Gastrocnemius medialis (tissue), 4 donors: ENCODE data around the gene OR6M1. TPM values are rescaled to one million over a fixed set of nuclear protein-coding genes. Genes with fewer than 3 reads are reported as not detected.

Experiments
- ATAC-seq, 2 donors: fragments of 150-250 bp; one replicate each; pipeline ENCODE4 v1.9.1; 2016
- DNase-seq, 2 donors: peaks; one replicate each; pipeline ENCODE4 v3.0.0-alpha.2; 2019
- H3K27ac ChIP-seq, 4 donors: fragments of 200-600 bp; sonication (generic); 1 replicate in 1 of 4; 2 replicates in 3 of 4; pipeline ENCODE4 v1.5.1; 2016 to 2018; ENCODE audit warnings: mild to moderate bottlenecking in 2 of 4, moderate library complexity in 1 of 4
- H3K27me3 ChIP-seq, 3 donors: fragments of 200-600 bp; sonication (generic) in 2 of 3; 1 replicate in 1 of 3; 2 replicates in 2 of 3; pipeline versions ENCODE4 v1.5.1 to v1.6.0; 2016 to 2019; ENCODE audit warnings: mild to moderate bottlenecking in 1 of 3, moderate library complexity in 1 of 3
- H3K36me3 ChIP-seq, 2 donors: fragments of 200-600 bp; sonication (generic) in 1 of 2; one replicate each; pipeline ENCODE4 v1.5.1; 2017 to 2018
- H3K4me1 ChIP-seq, 2 donors: fragments of 200-600 bp; sonication (generic) in 1 of 2; one replicate each; pipeline ENCODE4 v1.5.1; 2016 to 2017; ENCODE audit warnings: mild to moderate bottlenecking in 2 of 2
- H3K4me3 ChIP-seq, 4 donors: fragments of 200-600 bp; sonication (generic) in 3 of 4; 1 replicate in 1 of 4; 2 replicates in 3 of 4; pipeline ENCODE4 v1.5.1; 2016 to 2019; ENCODE audit warnings: mild to moderate bottlenecking in 2 of 4
- H3K9me3 ChIP-seq, 3 donors: fragments of 200-600 bp; sonication (generic) in 2 of 3; 1 replicate in 1 of 3; 2 replicates in 2 of 3; pipeline ENCODE4 v1.5.1; 2016 to 2019
- POLR2A ChIP-seq, 2 donors: fragments of 450-650 bp; IDR thresholded peaks; one replicate each; pipeline ENCODE4 v1.6.1; 2017; ENCODE audit warnings: antibody characterized with exemption in 2 of 2, mild to moderate bottlenecking in 2 of 2, moderate library complexity in 2 of 2
- in situ Hi-C, 4 donors: fragments of 200-750 bp; cut with MboI; loops; one replicate each; pipeline versions ENCODE4 v1.15.0 to v1.8.0; 2017; ENCODE audit warnings: low sequenced_read_pairs in 4 of 4
- intact Hi-C: fragments of 100-400 bp; cut with DNase I; formaldehyde crosslinking; loops from one replicate; pipeline ENCODE4 v1.15.1; 2023; ENCODE audit warnings: low total_unique reads
- total RNA-seq, 4 donors: library from RNA; depleted of rRNA; stranded (reverse); fragments of >200 nt; gene quantifications; one replicate each; pipeline versions ENCODE4 v1.1.0 to v1.2.3, GENCODE V29; 2016
- TF ChIP-seq, protein P1 (sequence below), 5 experiments: fragments of 450-650 bp in 3 of 5; fragments of 200-600 bp in 2 of 5; sonication (generic) in 2 of 5; IDR thresholded peaks in 4 of 5; conservative IDR thresholded peaks in 1 of 5; 1 replicate in 4 of 5; 2 replicates in 1 of 5; pipeline ENCODE4 v1.5.1; 2016 to 2019; ENCODE audit warnings: antibody characterized with exemption in 5 of 5, mild to moderate bottlenecking in 3 of 5, moderate library complexity in 3 of 5

The OR6M1 gene
- total RNA-seq, 4 donors from 2014 or later: not detected

DNA sequence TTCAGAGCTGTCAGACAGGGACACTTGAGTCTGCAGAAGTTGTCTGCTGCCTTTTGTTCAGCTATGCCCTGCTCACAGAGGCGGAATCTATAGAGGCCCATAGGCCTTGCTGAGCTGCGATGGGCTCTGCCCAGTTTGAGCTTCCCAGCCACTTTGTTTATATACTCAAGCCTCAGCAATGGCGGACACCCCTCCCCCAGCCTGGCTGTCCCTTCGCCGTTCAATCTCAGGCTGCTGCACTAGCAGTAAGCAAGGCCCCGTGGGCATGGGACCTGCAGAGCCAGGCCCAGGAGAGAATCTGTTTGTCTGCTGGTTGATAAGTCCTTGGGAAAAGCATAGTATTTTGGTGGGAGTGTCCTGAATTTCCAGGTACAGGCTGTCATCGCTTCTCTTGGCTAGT is 23.6 kb upstream of the OR6M1 start:
- H3K9me3 ChIP-seq: no peaks in the 10 kb centered on the region
- H3K27me3 ChIP-seq: no peaks in the 10 kb centered on the region
- H3K4me1 ChIP-seq: no peaks in the 10 kb centered on the region
- intact Hi-C loops: no loop called here
- in situ Hi-C loops: no loop called here
- TF ChIP-seq, protein P1, sequence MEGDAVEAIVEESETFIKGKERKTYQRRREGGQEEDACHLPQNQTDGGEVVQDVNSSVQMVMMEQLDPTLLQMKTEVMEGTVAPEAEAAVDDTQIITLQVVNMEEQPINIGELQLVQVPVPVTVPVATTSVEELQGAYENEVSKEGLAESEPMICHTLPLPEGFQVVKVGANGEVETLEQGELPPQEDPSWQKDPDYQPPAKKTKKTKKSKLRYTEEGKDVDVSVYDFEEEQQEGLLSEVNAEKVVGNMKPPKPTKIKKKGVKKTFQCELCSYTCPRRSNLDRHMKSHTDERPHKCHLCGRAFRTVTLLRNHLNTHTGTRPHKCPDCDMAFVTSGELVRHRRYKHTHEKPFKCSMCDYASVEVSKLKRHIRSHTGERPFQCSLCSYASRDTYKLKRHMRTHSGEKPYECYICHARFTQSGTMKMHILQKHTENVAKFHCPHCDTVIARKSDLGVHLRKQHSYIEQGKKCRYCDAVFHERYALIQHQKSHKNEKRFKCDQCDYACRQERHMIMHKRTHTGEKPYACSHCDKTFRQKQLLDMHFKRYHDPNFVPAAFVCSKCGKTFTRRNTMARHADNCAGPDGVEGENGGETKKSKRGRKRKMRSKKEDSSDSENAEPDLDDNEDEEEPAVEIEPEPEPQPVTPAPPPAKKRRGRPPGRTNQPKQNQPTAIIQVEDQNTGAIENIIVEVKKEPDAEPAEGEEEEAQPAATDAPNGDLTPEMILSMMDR (IDR thresholded peaks at IDR 0.05 in 4 of 5, conservative IDR thresholded peaks at IDR 0.05 in 1 of 5): no peak
- TF ChIP-seq POLR2A (IDR thresholded peaks at IDR 0.05): no peak
- no peak for DNase-seq
- no peaks in the 10 kb centered on the region for H3K36me3 ChIP-seq
- ATAC-seq: no peak
- H3K4me3 ChIP-seq: no peak overlapping the region
- H3K27ac ChIP-seq: no peak overlapping the region

DNA sequence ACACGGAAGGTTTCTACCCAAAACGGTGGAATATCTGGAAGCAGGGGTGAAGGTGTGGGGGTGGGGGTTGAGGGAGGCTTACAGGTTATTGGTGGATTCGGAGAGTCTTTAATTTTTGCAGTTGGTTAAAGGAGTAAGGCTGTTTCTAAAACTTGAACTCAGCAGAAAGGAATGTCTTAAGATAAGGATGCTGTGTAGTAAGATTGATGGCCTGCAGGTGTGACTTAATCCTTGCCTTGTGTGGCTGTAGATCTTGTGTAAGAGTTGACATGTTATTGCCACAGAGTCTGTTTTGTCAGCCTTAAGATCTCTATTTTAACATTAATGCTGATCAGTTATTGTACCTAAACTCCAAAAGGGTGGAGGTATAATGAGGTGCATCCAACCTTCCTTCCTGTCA is 16.4 kb upstream of the OR6M1 start:
- DNase-seq (no peak), ATAC-seq (no peak)
- Histone ChIP-seq H3K4me3 (no peak overlapping the region), H3K36me3 (no peaks in the 10 kb centered on the region), H3K27me3 (no peaks in the 10 kb centered on the region), H3K9me3 (no peaks in the 10 kb centered on the region), H3K4me1 (no peaks in the 10 kb centered on the region), H3K27ac (no peak overlapping the region)
- intact Hi-C loops: no loop called here
- in situ Hi-C loops: no loop called here
- TF ChIP-seq POLR2A (IDR thresholded peaks at IDR 0.05): no peak
- TF ChIP-seq, protein P1 (IDR thresholded peaks at IDR 0.05 in 4 of 5, conservative IDR thresholded peaks at IDR 0.05 in 1 of 5): no peak

DNA sequence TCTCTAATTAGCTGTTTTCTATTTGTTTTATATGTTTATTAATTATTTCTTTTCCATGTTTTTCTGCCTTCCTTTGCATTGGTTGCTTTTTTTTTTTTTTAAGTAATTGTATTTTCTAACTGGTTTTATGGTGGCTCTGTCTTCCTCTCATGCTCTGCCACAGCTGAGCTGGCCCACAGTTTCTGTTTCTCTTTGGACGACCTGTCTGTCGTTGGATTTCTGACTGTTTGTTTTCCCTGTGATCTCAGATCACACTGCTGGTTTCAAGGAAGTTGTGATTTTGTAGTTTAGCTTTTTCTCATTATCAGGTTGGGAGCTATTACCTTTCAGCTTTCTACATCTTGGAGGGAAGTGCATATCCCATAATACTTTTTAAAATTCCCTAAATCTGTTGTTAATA is 15.9 kb upstream of the OR6M1 start:
- no peak overlapping the region for H3K4me3 ChIP-seq

DNA sequence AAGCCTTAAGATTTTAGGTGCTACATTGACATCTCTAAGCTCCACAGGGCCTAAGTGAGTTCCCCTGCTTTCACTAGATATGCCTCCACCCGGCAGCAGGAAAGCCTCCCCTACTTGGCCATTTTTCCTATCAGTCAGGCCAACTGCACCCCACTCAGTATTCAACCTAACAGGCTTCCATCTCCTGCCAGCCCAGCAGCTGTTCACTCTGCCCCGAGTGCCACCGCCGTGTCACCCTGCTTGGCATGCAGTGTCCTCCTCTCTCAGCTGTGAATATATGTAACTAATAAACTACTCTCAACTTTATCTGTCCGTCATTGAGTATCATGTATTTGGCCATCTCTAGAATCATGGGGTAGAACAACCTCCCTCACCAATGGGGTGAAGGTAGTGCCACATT is 9.0 kb upstream of the OR6M1 start:
- no peak overlapping the region for H3K4me3 ChIP-seq
- no peaks in the 10 kb centered on the region for H3K36me3 ChIP-seq
- ATAC-seq (no peak), DNase-seq (no peak)
- H3K4me1 ChIP-seq: no peaks in the 10 kb centered on the region
- no peaks in the 10 kb centered on the region for H3K27me3 ChIP-seq
- no peak overlapping the region for H3K27ac ChIP-seq
- intact Hi-C loops: no loop called here
- no peak for TF ChIP-seq POLR2A (IDR thresholded peaks at IDR 0.05)
- TF ChIP-seq, protein P1 (IDR thresholded peaks at IDR 0.05 in 4 of 5, conservative IDR thresholded peaks at IDR 0.05 in 1 of 5): no peak
- in situ Hi-C loops: no loop called here
- H3K9me3 ChIP-seq: no peaks in the 10 kb centered on the region

More for the DNA sequence above, 15.9 kb upstream of the OR6M1 start:
- no peaks in the 10 kb centered on the region for H3K9me3 ChIP-seq
- no peak for ATAC-seq
- no peaks in the 10 kb centered on the region for H3K4me1 ChIP-seq
- DNase-seq: no peak
- no peak overlapping the region for H3K27ac ChIP-seq
- no peak for TF ChIP-seq POLR2A (IDR thresholded peaks at IDR 0.05)
- H3K27me3 ChIP-seq: no peaks in the 10 kb centered on the region
- H3K36me3 ChIP-seq: no peaks in the 10 kb centered on the region
- intact Hi-C loops: no loop called here
- in situ Hi-C loops: no loop called here

DNA sequence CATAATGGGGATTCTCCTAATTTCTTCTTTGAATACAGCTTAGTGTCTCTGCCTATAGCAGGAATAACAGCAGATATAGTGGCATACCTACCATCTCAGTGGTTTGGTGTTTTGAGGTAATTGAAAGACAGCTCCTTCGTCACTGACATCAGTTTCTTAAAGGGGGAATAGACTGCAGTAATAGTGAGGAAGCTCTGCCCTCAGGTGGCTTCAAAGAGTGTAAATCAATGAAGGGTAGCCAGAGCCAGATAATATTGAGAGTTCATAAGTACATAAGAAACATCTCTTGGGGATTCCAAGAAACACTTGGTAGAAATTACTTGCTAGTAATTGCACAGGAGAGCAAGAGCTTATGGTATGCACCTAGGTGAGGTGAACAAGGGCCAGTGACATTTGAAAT is 4.4 kb downstream of the OR6M1 start:
- Histone ChIP-seq H3K4me1 (no peaks in the 10 kb centered on the region), H3K36me3 (no peaks in the 10 kb centered on the region), H3K27me3 (no peaks in the 10 kb centered on the region), H3K9me3 (no peaks in the 10 kb centered on the region), H3K4me3 (no peak overlapping the region), H3K27ac (no peak overlapping the region)
- ATAC-seq (no peak), DNase-seq (no peak)
- intact Hi-C loops: no loop called here
- no peak for TF ChIP-seq POLR2A (IDR thresholded peaks at IDR 0.05)
- TF ChIP-seq, protein P1 (IDR thresholded peaks at IDR 0.05 in 4 of 5, conservative IDR thresholded peaks at IDR 0.05 in 1 of 5): no peak
- in situ Hi-C loops: no loop called here
